Left renal pelvis (tissue), 4 donors: Measurements from ENCODE around the gene MRPS33. TPM values are rescaled to one million over a fixed set of nuclear protein-coding genes. Genes with fewer than 3 reads are reported as not detected.
"Not testable (repeated sequence)": the region's sequence is repeated elsewhere in the genome, so short reads cannot be mapped to it uniquely, and the experiment has no call there.

ENCODE experiments used
- DNase-seq, 4 donors: peaks; one replicate each; pipeline ENCODE4 v3.0.0-alpha.2; 2013; ENCODE audit warnings: low read depth in 4 of 4, low spot score in 3 of 4
- polyA plus RNA-seq, 4 donors: library from polyadenylated mRNA; unstranded; fragments of 120-200 nt; gene quantifications; one replicate each; pipeline ENCODE4 v1.2.1, GENCODE V29; 2013; ENCODE audit not compliant: insufficient read length in 4 of 4

MRPS33 gene
- 10 to 100 TPM; 49.6 to 89.9 (median 74.8) TPM for polyA plus RNA-seq

DNA sequence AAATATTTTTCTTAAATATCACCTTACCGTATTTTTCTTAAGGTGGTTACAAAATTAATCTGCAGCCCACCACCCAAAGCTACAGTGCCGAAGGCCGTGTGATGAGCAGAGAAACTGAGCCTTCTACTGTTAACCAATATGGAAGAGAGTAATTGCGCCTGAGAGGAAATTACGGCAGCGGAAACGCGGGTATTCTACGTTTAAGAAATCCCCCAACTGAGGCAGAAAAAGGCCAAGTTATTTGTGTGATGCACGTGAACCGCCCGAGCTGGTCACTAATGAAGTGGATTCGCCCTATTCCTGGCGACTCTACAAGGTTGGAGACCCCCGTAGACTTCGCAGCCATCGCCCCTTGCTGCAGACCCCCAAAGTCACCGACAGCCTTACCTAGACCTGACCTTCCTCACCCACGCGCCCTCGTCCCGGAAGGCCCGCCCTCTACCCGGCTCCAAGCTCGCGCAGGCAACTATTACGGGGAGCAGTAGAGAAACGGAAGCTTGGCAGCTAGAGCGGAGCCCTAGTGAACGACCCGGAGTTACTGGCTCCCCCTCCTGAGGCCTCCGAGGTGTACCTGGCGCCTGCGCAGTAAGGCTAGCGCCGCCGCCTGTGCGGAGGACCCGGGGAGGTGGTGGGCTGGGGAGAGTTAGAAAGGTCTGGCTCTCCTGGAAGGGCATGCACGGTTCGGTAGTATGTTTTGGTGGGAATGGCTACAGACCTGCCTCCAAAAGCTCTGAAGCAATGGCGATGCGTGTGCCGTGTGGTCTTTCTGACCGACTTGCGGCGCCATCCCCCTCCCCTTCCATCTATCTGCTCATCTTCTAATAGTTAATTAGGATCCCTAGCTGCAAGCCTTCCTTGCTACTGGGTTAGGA lies at the start of gene MRPS33:
TSS of gene MRPS33 (minus strand) at position 429 of the 872 bp plus-strand sequence. CDS start 4,319 bp downstream, outside the sequence.
- peak; percentile 87 to 95 (median 94) for DNase-seq

DNA sequence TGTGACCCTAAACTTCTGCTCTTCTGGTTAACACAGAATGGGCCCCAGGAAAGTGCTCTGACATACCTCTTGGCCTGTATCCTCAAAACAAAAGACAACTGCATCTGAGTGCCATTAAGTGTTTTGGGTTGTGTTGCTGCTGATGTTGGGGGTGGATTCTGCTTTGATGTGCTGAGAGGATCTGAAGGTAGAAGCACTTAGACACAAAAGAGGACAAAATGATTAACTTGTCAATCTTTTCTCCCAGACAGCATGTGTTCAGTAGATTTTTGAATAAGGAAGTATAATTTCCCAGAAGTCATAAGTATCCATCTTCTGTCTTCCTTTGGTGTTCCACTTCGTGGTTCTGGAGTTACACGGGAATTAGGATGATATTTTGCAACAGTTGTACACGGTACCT lies 43.0 kb upstream of the MRPS33 start:
- DNase-seq, result no peak

DNA sequence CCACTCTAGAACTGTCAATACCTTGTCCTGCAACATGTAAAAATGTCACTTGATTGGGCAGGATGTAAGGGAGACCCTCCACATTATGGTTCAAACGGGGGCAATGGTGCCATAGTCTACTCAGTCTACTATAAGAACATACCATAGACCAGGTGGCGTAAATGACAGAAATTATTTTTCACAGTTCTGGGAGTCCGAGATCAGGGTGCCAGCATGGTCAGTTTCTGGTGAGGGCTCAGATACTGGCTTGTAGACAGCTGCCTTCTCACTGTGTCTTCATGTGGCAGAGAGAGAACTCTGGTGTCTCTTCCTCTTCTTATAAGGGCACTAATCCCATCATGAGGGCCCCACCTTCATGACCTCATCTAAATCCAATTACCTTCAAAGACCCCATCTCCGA lies 40.4 kb upstream of the MRPS33 start:
- no peak for DNase-seq

DNA sequence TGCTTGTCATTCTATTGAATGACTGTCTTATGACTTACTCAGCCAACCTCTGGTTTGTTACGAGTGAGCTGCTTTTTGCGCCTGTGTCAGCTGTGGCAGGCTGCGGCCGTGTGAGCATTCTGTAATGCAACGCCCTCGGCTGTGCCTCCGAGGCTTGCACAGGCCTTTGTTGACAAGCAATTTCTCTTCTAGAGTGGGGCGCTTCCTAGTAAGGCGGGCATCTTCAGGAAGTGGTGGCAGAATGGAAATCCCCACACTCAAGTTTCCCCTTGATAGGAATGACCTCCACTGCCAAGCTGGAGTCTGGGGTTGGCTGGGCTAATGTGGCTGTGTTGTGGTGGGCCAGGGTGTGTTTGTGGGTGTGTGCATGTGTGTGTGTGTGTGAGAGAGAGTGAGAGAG lies 38.9 kb upstream of the MRPS33 start:
- no peak for DNase-seq

DNA sequence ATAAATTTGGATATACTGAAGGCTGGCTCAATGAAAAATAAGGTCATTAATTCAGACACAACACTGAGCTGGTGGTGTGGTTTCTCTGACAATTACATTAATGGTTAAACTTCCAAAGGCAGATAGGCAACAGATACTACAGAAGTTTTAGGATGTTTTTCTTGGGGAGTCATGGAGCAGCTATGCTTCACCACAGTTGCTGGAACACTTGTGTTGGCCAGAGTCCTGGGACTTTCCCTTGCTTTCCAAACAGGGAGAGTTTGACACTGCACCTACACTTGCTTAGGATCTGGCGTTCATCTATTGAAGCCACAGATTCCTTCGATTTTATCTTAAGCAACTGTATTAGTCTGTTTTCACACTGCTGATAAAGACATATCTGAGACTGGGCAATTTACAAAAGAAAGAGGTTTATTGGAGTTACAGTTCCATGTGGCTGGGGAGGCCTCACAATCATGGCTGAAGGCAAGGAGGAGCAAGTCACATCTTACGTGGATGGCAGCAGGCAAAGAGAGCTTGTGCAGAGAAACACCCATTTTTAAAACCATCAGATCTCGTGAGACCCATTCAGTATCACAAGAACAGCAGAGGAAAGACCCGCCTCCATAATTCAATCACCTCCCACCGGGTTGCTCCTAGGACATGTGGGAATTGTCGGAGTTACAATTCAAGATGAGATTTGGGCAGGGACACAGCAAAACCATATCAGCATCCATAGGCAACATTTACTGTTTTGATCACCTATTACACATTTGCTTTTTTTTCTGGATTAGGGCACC lies 31.3 kb upstream of the MRPS33 start:
- no peak for DNase-seq

DNA sequence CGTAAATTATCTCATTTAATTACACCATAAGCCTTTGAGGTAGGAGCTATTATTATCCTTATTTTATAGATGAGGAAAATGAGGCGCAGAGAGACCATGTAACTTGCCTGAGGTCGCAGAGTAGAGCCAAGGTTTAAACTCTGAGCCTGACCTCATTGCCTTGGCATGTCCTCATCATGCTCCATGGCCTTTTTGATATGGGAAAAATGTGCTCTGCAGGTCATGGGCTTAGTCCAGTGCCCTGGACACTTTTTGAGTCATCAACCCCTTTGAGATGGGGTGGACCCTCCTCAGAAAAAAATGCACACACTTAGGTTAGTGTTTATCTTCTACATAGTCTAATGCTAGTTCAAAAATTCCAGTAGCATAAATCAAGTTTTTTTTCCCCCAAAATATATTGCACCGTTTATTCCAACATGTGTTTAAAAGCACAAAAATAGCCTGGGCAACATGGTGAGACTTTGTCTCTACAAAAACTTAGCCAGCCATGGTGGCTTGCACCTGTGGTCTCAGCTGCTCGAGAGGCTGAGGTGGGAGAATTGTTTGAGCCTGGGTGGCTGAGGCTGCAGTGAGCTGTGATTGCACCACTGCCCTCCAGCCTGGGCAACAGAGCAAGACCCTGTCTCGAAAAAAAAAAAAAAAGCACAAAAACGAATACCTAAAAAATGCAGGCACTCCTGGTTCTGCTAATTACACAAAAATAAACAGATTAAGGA lies 30.5 kb upstream of the MRPS33 start:
- DNase-seq, result no peak

DNA sequence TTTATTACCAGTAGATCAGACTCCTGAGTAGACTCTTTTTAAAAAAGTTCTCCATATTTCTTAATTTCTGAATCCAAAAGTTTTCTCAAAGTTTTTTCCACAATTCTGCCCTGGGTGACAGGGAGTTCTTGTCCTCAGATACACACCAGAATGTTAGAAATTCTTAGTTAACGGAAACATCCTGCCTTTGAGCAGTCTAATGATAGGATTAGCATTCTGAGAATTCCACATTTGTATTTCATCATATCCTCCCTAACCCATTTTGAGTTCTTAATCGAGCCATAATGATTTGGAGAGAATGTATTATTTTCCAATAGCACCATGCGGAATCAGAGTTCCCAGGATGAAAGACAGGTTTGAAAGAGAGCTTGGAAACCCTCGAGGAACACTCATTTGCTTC lies 28.9 kb upstream of the MRPS33 start:
- no peak for DNase-seq

DNA sequence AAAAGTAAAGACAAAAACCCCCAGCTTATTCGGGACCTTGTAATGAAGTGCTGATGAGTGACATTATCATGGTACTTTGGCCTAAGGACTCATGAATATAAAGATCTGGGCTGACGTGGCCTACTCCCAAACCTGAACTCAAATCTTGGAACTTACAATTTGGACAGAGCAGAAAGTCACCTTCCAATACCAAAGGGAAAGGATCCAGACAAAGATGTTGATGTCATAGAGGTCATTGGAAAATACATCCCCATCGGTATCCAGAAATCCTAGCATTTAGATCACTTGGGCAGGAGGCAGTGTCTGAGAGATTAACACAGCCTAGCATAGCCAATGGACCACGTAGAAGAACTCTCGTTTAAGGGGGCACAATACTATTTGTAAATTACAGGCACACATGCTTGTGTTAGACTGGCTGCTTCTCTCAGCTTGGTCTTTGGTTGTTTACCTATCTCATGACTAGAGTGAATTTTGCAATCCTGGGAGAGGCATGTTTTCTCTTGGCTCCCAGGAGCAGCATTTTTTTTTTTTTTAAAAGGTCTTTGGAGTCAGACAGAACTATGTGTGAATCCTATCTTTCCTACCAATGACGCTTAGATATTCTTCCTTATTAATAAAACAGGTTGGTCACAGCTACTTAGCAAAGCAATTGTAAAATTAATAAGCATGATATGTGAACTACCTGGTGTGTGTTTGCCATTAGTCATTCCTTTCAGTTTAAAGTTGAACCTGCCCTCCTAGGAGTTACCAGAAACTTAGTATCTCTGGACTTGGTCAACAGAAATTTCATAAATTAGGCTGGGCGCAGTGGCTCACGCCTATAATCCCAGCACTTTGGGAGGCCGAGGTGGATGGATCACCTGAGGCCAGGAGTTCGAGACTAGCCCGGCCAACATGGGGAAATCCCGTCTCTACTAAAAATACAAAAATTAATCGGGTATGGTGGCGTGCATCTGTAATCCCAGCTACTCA lies 27.8 kb upstream of the MRPS33 start:
- no peak for DNase-seq

DNA sequence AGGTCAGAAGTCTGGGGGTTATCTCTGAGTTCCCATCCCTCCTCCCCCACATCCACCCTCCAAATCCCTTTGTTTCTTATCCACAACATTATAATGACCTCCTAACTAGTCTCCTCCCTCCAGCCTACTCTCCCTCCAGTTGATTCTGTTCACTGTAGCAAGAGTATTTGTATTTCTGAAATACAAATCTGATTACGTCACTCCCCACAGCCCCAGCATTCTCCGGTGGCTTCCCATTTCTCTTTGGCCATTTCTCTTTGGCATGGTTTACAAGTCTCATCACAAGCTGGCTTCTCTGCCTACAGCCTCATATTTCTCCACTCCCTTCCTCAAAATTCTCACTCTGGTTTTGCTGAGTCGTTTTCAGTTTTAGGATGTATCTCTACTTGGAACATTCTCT lies 24.6 kb upstream of the MRPS33 start:
- DNase-seq, result no peak

DNA sequence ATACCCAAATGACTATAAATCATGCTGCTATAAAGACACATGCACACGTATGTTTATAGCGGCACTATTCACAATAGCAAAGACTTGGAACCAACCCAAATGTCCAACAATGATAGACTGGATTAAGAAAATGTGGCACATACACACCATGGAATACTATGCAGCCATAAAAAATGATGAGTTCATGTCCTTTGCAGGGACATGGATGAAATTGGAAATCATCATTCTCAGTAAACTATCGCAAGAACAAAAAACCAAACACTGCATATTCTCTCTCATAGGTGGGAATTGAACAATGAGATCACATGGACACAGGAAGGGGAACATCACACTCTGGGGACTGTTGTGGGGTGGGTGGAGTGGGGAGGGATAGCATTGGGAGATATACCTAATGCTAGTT lies 23.3 kb upstream of the MRPS33 start:
- not testable (repeated sequence) for DNase-seq

DNA sequence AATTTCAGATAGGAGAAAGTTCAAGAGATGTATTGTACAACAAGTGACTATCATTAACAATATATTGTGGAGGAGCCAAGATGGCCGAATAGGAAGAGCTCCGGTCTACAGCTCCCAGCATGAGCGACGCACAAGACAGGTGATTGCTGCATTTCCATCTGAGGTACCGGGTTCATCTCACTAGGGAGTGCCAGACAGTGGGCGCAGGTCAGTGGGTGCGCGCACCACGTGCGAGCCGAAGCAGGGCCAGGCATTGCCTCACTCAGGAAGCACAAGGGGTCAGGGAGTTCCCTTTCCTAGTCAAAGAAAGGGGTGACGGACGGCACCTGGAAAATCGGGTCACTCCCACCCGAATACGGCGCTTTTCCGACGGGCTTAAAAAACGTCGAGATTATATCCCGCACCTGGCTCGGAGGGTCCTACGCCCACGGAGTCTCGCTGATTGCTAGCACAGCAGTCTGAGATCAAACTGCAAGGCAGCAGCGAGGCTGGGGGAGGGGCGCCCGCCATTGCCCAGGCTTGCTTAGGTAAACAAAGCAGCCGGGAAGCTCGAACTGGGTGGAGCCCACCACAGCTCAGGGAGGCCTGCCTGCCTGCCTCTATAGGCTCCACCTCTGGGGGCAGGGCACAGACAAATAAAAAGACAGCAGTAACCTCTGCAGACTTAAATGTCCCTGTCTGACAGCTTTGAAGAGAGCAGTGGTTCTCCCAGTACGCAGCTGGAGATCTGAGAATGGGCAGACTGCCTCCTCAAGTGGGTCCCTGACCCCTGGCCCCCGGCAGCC lies 18.0 kb upstream of the MRPS33 start:
- DNase-seq, result not testable (repeated sequence)

DNA sequence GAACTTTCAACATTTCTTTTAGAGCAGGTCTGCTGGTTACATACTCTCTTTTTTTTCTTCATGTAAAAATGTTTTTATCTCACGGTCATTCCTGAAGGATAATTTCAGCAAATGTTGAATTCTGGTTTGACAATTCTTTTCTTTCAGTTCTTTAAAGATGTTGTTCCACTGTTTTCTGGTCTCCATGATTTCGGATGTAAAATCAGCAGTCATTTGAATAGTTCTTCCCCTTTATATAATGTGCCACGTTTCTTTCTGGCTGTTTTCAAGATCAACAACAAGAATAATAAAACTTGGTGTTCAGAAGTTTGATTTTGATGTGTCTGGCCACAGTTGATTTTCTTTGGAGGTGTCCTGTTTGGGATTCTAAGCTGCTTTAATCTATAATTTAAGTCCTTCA lies 14.0 kb upstream of the MRPS33 start:
- DNase-seq, result no peak

DNA sequence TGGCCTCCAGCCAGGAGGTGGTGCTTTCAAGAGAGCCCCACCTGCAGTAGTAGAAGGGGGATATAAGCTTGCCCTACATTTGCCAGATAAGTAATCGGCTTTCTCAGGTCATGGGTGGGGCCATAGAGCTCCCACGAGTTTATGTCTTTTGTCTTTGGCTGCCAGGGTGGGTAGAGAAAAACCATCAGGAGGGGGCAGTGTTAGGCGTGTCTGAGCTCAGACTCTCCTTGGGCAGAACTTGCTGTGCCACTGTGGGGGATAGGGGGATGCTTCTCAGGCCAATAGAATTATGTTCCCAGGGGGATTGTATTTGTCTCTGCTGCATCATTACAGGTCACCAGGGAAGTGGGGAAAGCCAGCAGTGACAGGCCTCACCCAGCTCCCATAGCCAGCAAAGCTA lies 12.3 kb upstream of the MRPS33 start:
- no peak for DNase-seq

DNA sequence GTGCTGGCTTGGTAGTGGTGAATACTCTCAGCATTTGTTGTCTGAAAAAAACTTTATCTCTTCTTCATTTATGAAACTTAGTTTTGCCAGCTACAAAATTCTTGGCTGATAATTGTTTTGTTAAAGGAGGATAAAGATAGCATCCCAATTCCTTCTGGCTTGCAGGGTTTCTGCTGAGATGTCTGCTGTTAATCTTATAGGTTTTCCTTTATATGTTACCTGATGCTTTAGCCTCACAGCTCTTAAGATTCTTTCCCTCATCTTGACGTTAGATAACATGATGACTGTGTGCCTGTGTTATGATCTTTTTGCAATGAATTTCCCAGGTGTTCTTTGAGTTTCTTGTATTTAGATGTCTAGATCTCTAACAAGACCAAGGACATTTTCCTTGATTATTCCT lies 9.9 kb upstream of the MRPS33 start:
- no peak for DNase-seq

DNA sequence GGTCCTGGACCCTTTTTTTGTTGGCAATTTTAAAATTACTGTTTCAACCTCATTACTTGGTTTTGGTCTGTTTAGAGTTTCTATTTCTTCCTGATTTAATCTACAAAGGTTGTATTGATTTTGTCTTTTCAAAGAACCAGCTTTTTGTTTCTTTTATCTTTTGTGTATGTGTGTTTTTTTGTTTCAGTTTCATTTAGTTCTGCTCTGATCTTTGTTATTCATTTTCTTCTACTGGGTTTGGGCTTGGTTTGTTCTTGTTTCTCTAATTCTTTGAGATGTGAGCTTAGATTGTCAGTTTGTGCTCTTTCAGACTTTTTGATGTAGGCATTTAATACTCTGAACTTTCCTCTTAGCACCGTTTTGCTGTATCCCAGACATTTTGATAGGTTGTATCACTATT lies 8.5 kb upstream of the MRPS33 start:
- DNase-seq, result no peak

DNA sequence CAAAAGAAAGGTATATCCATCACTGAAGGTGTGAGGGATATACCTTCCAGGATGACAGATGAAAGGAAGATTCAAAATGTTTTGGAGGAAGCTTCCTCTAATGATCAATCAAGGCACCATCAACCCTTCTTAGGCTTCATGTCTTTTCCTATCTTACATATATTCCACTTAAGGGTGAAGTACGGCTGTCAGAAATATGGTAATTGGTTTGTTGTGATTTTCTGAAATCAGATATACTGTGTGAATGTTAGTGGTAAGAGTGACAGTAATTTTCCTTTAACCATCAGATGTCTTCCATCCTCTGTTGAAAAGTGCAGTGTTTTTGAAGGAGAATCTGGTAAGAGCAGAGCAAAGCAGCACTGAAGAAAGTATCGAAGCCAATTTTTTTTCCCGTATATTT lies 2.8 kb upstream of the MRPS33 start:
- DNase-seq, result no peak

DNA sequence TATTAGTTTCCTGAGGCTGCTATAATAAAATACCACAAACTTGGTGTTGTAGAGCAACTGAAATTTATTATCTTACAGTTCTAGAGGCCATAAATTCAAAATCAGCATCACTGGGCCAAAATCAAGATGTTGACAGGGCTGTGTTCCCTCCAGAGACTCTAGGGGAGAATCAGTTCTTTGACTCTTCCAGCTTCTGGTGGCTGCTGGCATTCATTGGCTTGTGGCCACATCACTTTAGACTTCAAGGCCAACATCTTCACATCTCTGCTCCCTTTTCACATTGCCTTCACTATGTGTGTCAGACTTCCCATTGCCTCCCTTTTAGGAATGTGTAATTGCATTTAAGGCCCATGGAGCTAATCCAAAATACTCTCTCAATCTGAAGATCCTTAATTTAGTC lies 1.6 kb upstream of the MRPS33 start:
- DNase-seq, result no peak

DNA sequence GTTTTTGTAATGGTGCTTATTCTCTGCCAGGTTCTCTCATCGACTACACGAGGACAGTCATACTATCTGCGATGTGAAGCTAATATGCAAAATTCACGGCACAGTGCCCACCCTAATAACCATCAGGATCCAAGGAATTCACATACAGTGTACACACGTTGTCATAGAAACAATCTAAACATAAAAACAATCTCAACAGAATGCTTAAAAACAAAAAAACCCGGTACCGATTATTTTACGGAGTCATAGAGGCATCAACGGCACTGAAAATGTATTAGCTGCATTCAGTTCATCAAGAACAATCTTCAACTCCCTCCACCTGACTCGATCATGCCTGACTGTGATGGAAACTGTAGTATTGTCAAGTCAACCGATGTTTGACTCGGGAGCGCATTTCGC lies 628 bp downstream of the MRPS33 start:
- DNase-seq, result peak in 1 of 4 donors; percentile 41

DNA sequence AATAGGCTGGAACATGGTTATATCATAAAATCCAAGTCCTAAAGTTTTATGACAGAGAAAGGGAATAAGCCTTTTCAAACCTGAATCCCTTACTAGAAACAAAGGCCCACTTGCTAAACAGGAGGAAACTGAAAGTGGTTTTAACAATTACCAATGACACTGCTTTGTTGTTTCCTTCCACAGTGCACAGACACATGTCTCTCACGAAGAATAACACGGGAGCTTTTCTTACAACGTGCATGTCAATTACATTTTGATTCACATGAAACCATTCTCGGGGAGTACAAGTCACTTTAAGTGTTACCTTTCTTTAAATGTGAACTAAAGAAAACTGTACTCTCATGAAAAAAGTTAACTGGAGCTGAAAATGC lies 1.4 kb downstream of the MRPS33 start:
- DNase-seq, result no peak
